ENCODE measurements around the gene TBCCD1. TPM values are rescaled to one million over a fixed set of nuclear protein-coding genes. Genes with fewer than 3 reads are reported as not detected.
A peak's percentile ranks its signal among the peaks of the same experiment; 100 is the strongest.

TBCCD1 gene
- total RNA-seq, 1 donor from 2014 or later = 8.7 TPM

- Mint-ChIP-seq H3K27me3 (ENCODE audit: low read depth, unreplicated experiment) (peaks cover 4% of the 10 kb centered on the region), H3K9me3 (ENCODE audit: unreplicated experiment) (no peaks in the 10 kb centered on the region), H3K27ac (ENCODE audit: unreplicated experiment) (no peak overlapping the region), H3K36me3 (ENCODE audit: low read depth, unreplicated experiment) (no peaks in the 10 kb centered on the region), H3K4me3 (ENCODE audit: unreplicated experiment) (no peak overlapping the region), H3K4me1 (ENCODE audit: low read depth, unreplicated experiment) (peaks cover 13% of the 10 kb centered on the region)
- peaks cover 2% of the 10 kb centered on the region for H3K27me3 ChIP-seq (ENCODE audit: insufficient read depth, low read length)
- no peaks in the 10 kb centered on the region for H3K36me3 ChIP-seq (ENCODE audit: insufficient read depth, low read length)
- no peaks in the 10 kb centered on the region for H3K9me3 ChIP-seq (ENCODE audit: insufficient read depth, low read depth, low read length)
- no peak overlapping the region for H3K27ac ChIP-seq (ENCODE audit: low read depth, low read length)
- H3K4me3 ChIP-seq (ENCODE audit: insufficient read depth, low read depth, low read length) = no peak overlapping the region
- H3K4me2 ChIP-seq (ENCODE audit: low read length) = no peak overlapping the region
- no peak for TF ChIP-seq CTCF (IDR thresholded peaks at IDR 0.05; ENCODE audit: insufficient read depth, low read depth, low read length)
- no peak for TF ChIP-seq EZH2 (IDR thresholded peaks at IDR 0.05; ENCODE audit: insufficient read depth, low read length)
- no peak for FAIRE-seq
- no peak for DNase-seq (ENCODE audit: low read depth)
- peaks cover 6% of the 10 kb centered on the region for H3K4me1 ChIP-seq (ENCODE audit: insufficient read depth, low read length)
- H3K79me2 ChIP-seq (ENCODE audit: insufficient read depth, low read length) = no peaks in the 10 kb centered on the region
- H3K9ac ChIP-seq (ENCODE audit: low read length) = no peak overlapping the region
- H2AFZ ChIP-seq (ENCODE audit: low read depth, low read length) = no peak overlapping the region
- H4K20me1 ChIP-seq (ENCODE audit: insufficient read depth, low read length) = no peaks in the 10 kb centered on the region
These were observed 31.6 kb upstream of the TBCCD1 start for GRCh38 chr3:186598794-186599141.

GRCh38 chr3:186598108-186598784 is 31.1 kb upstream of the TBCCD1 start:
- no peak overlapping the region for H3K4me3 ChIP-seq (ENCODE audit: insufficient read depth, low read depth, low read length)
- H3K27me3 ChIP-seq (ENCODE audit: insufficient read depth, low read length) = peaks cover 2% of the 10 kb centered on the region
- no peak overlapping the region for H3K27ac Mint-ChIP-seq (ENCODE audit: unreplicated experiment)
- no peaks in the 10 kb centered on the region for H3K79me2 ChIP-seq (ENCODE audit: insufficient read depth, low read length)
- H3K4me1 Mint-ChIP-seq (ENCODE audit: low read depth, unreplicated experiment) = peaks cover 13% of the 10 kb centered on the region
- no peaks in the 10 kb centered on the region for H3K9me3 ChIP-seq (ENCODE audit: insufficient read depth, low read depth, low read length)
- no peaks in the 10 kb centered on the region for H4K20me1 ChIP-seq (ENCODE audit: insufficient read depth, low read length)
- no peak overlapping the region for H2AFZ ChIP-seq (ENCODE audit: low read depth, low read length)
- no peak overlapping the region for H3K4me3 Mint-ChIP-seq (ENCODE audit: unreplicated experiment)
- peak overlapping the region; percentile 18 for H3K4me2 ChIP-seq (ENCODE audit: low read length)
- no peak for TF ChIP-seq CTCF (IDR thresholded peaks at IDR 0.05; ENCODE audit: insufficient read depth, low read depth, low read length)
- TF ChIP-seq EZH2 (IDR thresholded peaks at IDR 0.05; ENCODE audit: insufficient read depth, low read length) = no peak
- DNase-seq (ENCODE audit: low read depth) (peak; percentile 88), FAIRE-seq (no peak)
- H3K9ac ChIP-seq (ENCODE audit: low read length) = no peak overlapping the region
- H3K4me1 ChIP-seq (ENCODE audit: insufficient read depth, low read length) = peaks cover 6% of the 10 kb centered on the region
- H3K36me3 ChIP-seq (ENCODE audit: insufficient read depth, low read length) = no peaks in the 10 kb centered on the region
- peaks cover 6% of the 10 kb centered on the region for H3K27me3 Mint-ChIP-seq (ENCODE audit: low read depth, unreplicated experiment)
- no peaks in the 10 kb centered on the region for H3K9me3 Mint-ChIP-seq (ENCODE audit: unreplicated experiment)
- no peak overlapping the region for H3K27ac ChIP-seq (ENCODE audit: low read depth, low read length)
- H3K36me3 Mint-ChIP-seq (ENCODE audit: low read depth, unreplicated experiment) = no peaks in the 10 kb centered on the region

GRCh38 chr3:186596568-186597287 is 29.6 kb upstream of the TBCCD1 start:
- no peak for TF ChIP-seq CTCF (IDR thresholded peaks at IDR 0.05; ENCODE audit: insufficient read depth, low read depth, low read length)
- TF ChIP-seq EZH2 (IDR thresholded peaks at IDR 0.05; ENCODE audit: insufficient read depth, low read length) = no peak
- H3K27ac Mint-ChIP-seq (ENCODE audit: unreplicated experiment) = no peak overlapping the region
- H3K27me3 Mint-ChIP-seq (ENCODE audit: low read depth, unreplicated experiment) = peaks cover 4% of the 10 kb centered on the region
- H3K4me1 Mint-ChIP-seq (ENCODE audit: low read depth, unreplicated experiment) = peaks cover 13% of the 10 kb centered on the region
- Histone ChIP-seq H4K20me1 (ENCODE audit: insufficient read depth, low read length) (no peaks in the 10 kb centered on the region), H3K36me3 (ENCODE audit: insufficient read depth, low read length) (no peaks in the 10 kb centered on the region), H3K4me2 (ENCODE audit: low read length) (peak overlapping the region; percentile 48), H3K4me3 (ENCODE audit: insufficient read depth, low read depth, low read length) (no peak overlapping the region), H3K4me1 (ENCODE audit: insufficient read depth, low read length) (peaks cover 6% of the 10 kb centered on the region), H3K9ac (ENCODE audit: low read length) (no peak overlapping the region), H3K27me3 (ENCODE audit: insufficient read depth, low read length) (no peaks in the 10 kb centered on the region), H3K9me3 (ENCODE audit: insufficient read depth, low read depth, low read length) (no peaks in the 10 kb centered on the region), H2AFZ (ENCODE audit: low read depth, low read length) (no peak overlapping the region), H3K79me2 (ENCODE audit: insufficient read depth, low read length) (no peaks in the 10 kb centered on the region), H3K27ac (ENCODE audit: low read depth, low read length) (no peak overlapping the region)
- no peaks in the 10 kb centered on the region for H3K9me3 Mint-ChIP-seq (ENCODE audit: unreplicated experiment)
- peak; percentile 41 for DNase-seq (ENCODE audit: low read depth)
- H3K36me3 Mint-ChIP-seq (ENCODE audit: low read depth, unreplicated experiment) = no peaks in the 10 kb centered on the region
- FAIRE-seq = no peak
- no peak overlapping the region for H3K4me3 Mint-ChIP-seq (ENCODE audit: unreplicated experiment)
